ENCODE measurements around the gene AGPAT4. TPM values are rescaled to one million over a fixed set of nuclear protein-coding genes. Genes with fewer than 3 reads are reported as not detected.

Gene AGPAT4, protein sequence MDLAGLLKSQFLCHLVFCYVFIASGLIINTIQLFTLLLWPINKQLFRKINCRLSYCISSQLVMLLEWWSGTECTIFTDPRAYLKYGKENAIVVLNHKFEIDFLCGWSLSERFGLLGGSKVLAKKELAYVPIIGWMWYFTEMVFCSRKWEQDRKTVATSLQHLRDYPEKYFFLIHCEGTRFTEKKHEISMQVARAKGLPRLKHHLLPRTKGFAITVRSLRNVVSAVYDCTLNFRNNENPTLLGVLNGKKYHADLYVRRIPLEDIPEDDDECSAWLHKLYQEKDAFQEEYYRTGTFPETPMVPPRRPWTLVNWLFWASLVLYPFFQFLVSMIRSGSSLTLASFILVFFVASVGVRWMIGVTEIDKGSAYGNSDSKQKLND
- polyA plus RNA-seq (2013, experiment 1 of 2): 39.5 TPM
- polyA plus RNA-seq (2013, experiment 2 of 2): 38.9 TPM

DNA sequence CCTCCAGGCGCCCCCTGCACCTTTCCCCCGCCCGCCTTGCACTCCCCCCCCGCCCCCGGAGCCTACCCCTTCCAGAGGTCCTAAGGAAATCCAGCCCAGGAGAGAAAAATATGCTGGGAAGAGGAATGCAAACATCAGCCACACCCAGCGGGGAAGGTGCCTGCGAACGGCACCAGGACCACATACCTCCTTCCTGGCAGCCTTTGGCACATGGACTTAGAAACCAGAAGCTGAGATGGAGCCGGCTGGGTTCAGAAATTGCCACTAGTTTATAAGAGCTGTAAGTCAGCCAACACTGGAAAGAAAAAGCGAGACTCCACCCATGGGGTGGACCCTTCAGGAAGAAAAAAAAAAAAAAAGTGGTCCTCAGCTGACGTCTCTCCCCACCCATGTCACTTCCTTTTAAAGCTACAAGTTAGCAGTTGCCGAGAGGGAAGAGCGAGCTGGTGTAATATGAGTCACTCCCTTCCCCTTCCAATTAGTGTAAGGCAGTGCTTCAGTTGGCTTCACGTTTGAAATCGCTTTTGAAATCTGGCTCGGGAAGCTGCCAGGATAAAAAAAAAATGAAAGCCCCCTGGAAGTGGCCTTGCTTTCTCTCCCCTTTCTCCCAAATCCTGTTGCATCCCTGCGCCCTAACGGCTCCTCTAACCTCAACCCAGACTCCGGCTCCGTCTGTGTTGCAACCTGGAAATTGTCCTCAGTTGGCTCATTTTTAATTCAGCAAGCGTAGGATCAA, at the start of gene AGPAT4:
Gene AGPAT4, minus strand, starts transcription at position 310 of the 736 bp plus-strand sequence. CDS start 41,848 bp downstream, outside the sequence.
- Histone ChIP-seq H2BK12ac (ENCODE audit: low read length) (no peak within 1 kb of the TSS), H3K4me3 (ENCODE audit: low read length in 2 of 2) (peak within 1 kb of the TSS; percentile 69 to 93), H3K18ac (ENCODE audit: low read length) (peak within 1 kb of the TSS; percentile 90), H3K79me1 (ENCODE audit: low read depth, low read length) (no peaks in the 10 kb centered on the region), H4K8ac (ENCODE audit: low read depth, low read length) (no peak within 1 kb of the TSS), H3K27me3 (ENCODE audit: control insufficient read depth in 3 of 3, insufficient read depth in 3 of 3, low read depth in 1 of 3, low read length in 3 of 3) (no peaks in the 10 kb centered on the region), H3K9me3 (replicated peaks in 1 of 2; ENCODE audit: control insufficient read depth in 2 of 2, insufficient read depth in 1 of 2, low read depth in 1 of 2, low read length in 2 of 2) (no peaks in the 10 kb centered on the region), H4K91ac (ENCODE audit: low read depth, low read length, poor library complexity) (no peak within 1 kb of the TSS), H3K23ac (ENCODE audit: low read depth, low read length, poor library complexity) (no peak within 1 kb of the TSS), H2BK15ac (ENCODE audit: low read length) (no peak within 1 kb of the TSS), H2BK120ac (ENCODE audit: low read depth, low read length) (no peak within 1 kb of the TSS), H3K36me3 (replicated peaks in 1 of 2; ENCODE audit: control insufficient read depth in 2 of 2, insufficient read depth in 2 of 2, low read length in 2 of 2) (peaks cover 0 to 22% of the 10 kb centered on the region in 2 donors), H2AFZ (ENCODE audit: low read length) (peak within 1 kb of the TSS; percentile 87), H3K27ac (replicated peaks; ENCODE audit: low read length) (peak within 1 kb of the TSS; percentile 99), H3K4me1 (ENCODE audit: control insufficient read depth in 2 of 2, insufficient read depth in 1 of 2, low read depth in 1 of 2, low read length in 2 of 2) (peaks cover 10 to 13% of the 10 kb centered on the region in 2 donors), H3K4ac (ENCODE audit: low read length) (no peak within 1 kb of the TSS), H2AK5ac (ENCODE audit: low read depth, low read length) (no peak within 1 kb of the TSS), H3K9ac (ENCODE audit: low read depth, low read length, poor library complexity) (no peak within 1 kb of the TSS), H3K14ac (ENCODE audit: low read length) (no peak within 1 kb of the TSS), H3K4me2 (ENCODE audit: insufficient read depth, low read length, poor library complexity, severe bottlenecking) (peak within 1 kb of the TSS; percentile 50), H2BK5ac (ENCODE audit: low read length) (no peak within 1 kb of the TSS)
- no CpG with 5 or more reads among the region's 21 CpGs for WGBS, 2 donors (ENCODE audit: extremely low coverage in 2 of 2, insufficient read length in 2 of 2, insufficient replicate concordance in 1 of 2)
- DNase-seq (ENCODE audit: low spot score): peak; percentile 91

DNA sequence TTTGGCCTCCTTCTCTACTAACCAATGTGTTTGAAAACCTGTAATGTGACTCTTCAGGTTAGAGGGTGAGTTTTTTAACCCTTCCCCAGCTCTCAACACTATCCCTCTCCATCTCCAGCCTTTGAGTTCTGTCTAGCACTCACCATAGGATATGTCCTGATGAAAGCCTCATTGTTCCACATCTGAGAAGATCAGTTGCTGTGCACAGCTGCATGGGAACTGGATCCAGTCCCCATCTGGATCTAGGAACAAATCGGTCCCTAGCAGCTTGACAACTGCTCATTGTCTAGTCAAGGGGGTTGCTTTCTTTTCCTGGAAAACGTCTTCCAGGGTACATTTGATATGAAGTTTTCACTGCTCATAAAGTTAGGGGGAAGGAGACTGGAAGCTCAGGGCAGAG, 45.4 kb upstream of the AGPAT4 start:
- Histone ChIP-seq H2BK12ac (ENCODE audit: low read length) (peak overlapping the region; percentile 14), H3K23ac (ENCODE audit: low read depth, low read length, poor library complexity) (no peak overlapping the region), H4K91ac (ENCODE audit: low read depth, low read length, poor library complexity) (no peak overlapping the region), H3K9ac (ENCODE audit: low read depth, low read length, poor library complexity) (no peak overlapping the region), H3K9me3 (replicated peaks in 1 of 2; ENCODE audit: control insufficient read depth in 2 of 2, insufficient read depth in 1 of 2, low read depth in 1 of 2, low read length in 2 of 2) (no peaks in the 10 kb centered on the region), H3K79me1 (ENCODE audit: low read depth, low read length) (no peaks in the 10 kb centered on the region), H3K27me3 (ENCODE audit: control insufficient read depth in 3 of 3, insufficient read depth in 3 of 3, low read depth in 1 of 3, low read length in 3 of 3) (no peaks in the 10 kb centered on the region), H3K4me3 (ENCODE audit: low read length in 2 of 2) (no peak overlapping the region), H3K14ac (ENCODE audit: low read length) (no peak overlapping the region), H3K27ac (replicated peaks; ENCODE audit: low read length) (no peak overlapping the region), H3K4me2 (ENCODE audit: insufficient read depth, low read length, poor library complexity, severe bottlenecking) (no peak overlapping the region), H4K8ac (ENCODE audit: low read depth, low read length) (no peak overlapping the region), H3K4ac (ENCODE audit: low read length) (no peak overlapping the region), H3K18ac (ENCODE audit: low read length) (peak overlapping the region; percentile 5), H3K36me3 (replicated peaks in 1 of 2; ENCODE audit: control insufficient read depth in 2 of 2, insufficient read depth in 2 of 2, low read length in 2 of 2) (no peaks in the 10 kb centered on the region), H2BK5ac (ENCODE audit: low read length) (no peak overlapping the region), H2AK5ac (ENCODE audit: low read depth, low read length) (no peak overlapping the region), H2AFZ (ENCODE audit: low read length) (no peak overlapping the region), H2BK15ac (ENCODE audit: low read length) (no peak overlapping the region), H3K4me1 (ENCODE audit: control insufficient read depth in 2 of 2, insufficient read depth in 1 of 2, low read depth in 1 of 2, low read length in 2 of 2) (peaks cover 8 to 9% of the 10 kb centered on the region in 2 donors), H2BK120ac (ENCODE audit: low read depth, low read length) (no peak overlapping the region)
- WGBS, 2 donors (ENCODE audit: extremely low coverage in 2 of 2, insufficient read length in 2 of 2, insufficient replicate concordance in 1 of 2): no CpG with 5 or more reads among the region's 2 CpGs
- no peak for DNase-seq (ENCODE audit: low spot score)

DNA sequence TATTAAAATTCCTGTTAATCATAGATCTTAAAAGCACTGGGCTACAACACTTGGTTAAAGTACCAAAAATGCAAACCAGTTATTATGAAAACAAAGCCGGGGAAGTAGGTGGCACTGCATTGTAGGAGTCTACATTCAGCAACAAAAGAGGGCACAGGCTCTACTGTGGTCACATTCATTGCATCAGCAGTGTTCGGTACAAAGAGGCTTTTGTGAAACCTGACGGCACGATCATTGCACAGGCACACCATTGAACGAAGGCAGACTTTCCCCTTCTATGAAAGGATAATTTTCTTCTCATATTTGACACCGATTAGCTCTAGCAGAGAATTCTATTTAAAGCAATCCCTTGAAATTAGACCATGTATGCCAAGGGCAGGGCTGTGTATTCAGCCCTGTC, 44.6 kb upstream of the AGPAT4 start:
- Histone ChIP-seq H3K79me1 (ENCODE audit: low read depth, low read length) (no peaks in the 10 kb centered on the region), H3K14ac (ENCODE audit: low read length) (no peak overlapping the region), H4K8ac (ENCODE audit: low read depth, low read length) (no peak overlapping the region), H3K27me3 (ENCODE audit: control insufficient read depth in 3 of 3, insufficient read depth in 3 of 3, low read depth in 1 of 3, low read length in 3 of 3) (no peaks in the 10 kb centered on the region), H2BK15ac (ENCODE audit: low read length) (no peak overlapping the region), H3K36me3 (replicated peaks in 1 of 2; ENCODE audit: control insufficient read depth in 2 of 2, insufficient read depth in 2 of 2, low read length in 2 of 2) (no peaks in the 10 kb centered on the region), H3K23ac (ENCODE audit: low read depth, low read length, poor library complexity) (no peak overlapping the region), H3K4me2 (ENCODE audit: insufficient read depth, low read length, poor library complexity, severe bottlenecking) (no peak overlapping the region), H3K4me3 (ENCODE audit: low read length in 2 of 2) (no peak overlapping the region), H2AFZ (ENCODE audit: low read length) (no peak overlapping the region), H3K27ac (replicated peaks; ENCODE audit: low read length) (peak overlapping the region; percentile 3), H2BK5ac (ENCODE audit: low read length) (no peak overlapping the region), H3K18ac (ENCODE audit: low read length) (no peak overlapping the region), H3K9me3 (replicated peaks in 1 of 2; ENCODE audit: control insufficient read depth in 2 of 2, insufficient read depth in 1 of 2, low read depth in 1 of 2, low read length in 2 of 2) (no peaks in the 10 kb centered on the region), H4K91ac (ENCODE audit: low read depth, low read length, poor library complexity) (no peak overlapping the region), H2BK12ac (ENCODE audit: low read length) (no peak overlapping the region), H2BK120ac (ENCODE audit: low read depth, low read length) (no peak overlapping the region), H3K9ac (ENCODE audit: low read depth, low read length, poor library complexity) (no peak overlapping the region), H3K4me1 (ENCODE audit: control insufficient read depth in 2 of 2, insufficient read depth in 1 of 2, low read depth in 1 of 2, low read length in 2 of 2) (peaks cover 8 to 9% of the 10 kb centered on the region in 2 donors), H2AK5ac (ENCODE audit: low read depth, low read length) (no peak overlapping the region), H3K4ac (ENCODE audit: low read length) (no peak overlapping the region)
- DNase-seq (ENCODE audit: low spot score): peak; percentile 20
- WGBS, 2 donors (ENCODE audit: extremely low coverage in 2 of 2, insufficient read length in 2 of 2, insufficient replicate concordance in 1 of 2): no CpG with 5 or more reads among the region's 6 CpGs

DNA sequence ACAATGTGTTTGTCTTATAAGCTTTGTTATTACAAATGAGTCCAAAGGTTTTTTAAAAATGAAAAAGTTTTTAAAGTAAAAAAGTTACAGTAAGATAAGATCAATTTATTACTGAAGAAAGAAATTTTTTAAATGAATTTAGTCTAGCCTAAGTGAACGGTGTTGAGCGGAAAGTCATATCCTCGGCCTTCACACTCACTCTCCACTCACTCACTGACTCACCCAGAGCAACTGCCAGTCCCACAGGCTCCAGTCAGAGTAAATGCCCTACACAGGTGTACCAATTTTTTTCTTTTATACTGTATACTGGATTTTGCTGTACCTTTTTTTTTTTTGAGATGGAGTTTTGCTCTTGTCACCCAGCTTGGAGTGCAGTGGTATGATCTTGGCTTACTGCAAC, 42.7 kb upstream of the AGPAT4 start:
- H2BK12ac ChIP-seq (ENCODE audit: low read length): no peak overlapping the region
- no peak overlapping the region for H2BK5ac ChIP-seq (ENCODE audit: low read length)
- no peak overlapping the region for H3K4me2 ChIP-seq (ENCODE audit: insufficient read depth, low read length, poor library complexity, severe bottlenecking)
- H3K4me3 ChIP-seq (ENCODE audit: low read length in 2 of 2): no peak overlapping the region
- no peak overlapping the region for H2AFZ ChIP-seq (ENCODE audit: low read length)
- H2BK120ac ChIP-seq (ENCODE audit: low read depth, low read length): no peak overlapping the region
- H3K27me3 ChIP-seq (ENCODE audit: control insufficient read depth in 3 of 3, insufficient read depth in 3 of 3, low read depth in 1 of 3, low read length in 3 of 3): no peaks in the 10 kb centered on the region
- no peak overlapping the region for H4K91ac ChIP-seq (ENCODE audit: low read depth, low read length, poor library complexity)
- H4K8ac ChIP-seq (ENCODE audit: low read depth, low read length): no peak overlapping the region
- no peak overlapping the region for H2AK5ac ChIP-seq (ENCODE audit: low read depth, low read length)
- no peaks in the 10 kb centered on the region for H3K79me1 ChIP-seq (ENCODE audit: low read depth, low read length)
- no peak for DNase-seq (ENCODE audit: low spot score)
- no peak overlapping the region for H3K18ac ChIP-seq (ENCODE audit: low read length)
- no peak overlapping the region for H3K9ac ChIP-seq (ENCODE audit: low read depth, low read length, poor library complexity)
- H3K4me1 ChIP-seq (ENCODE audit: control insufficient read depth in 2 of 2, insufficient read depth in 1 of 2, low read depth in 1 of 2, low read length in 2 of 2): peaks cover 8 to 9% of the 10 kb centered on the region in 2 donors
- WGBS, 2 donors (ENCODE audit: extremely low coverage in 2 of 2, insufficient read length in 2 of 2, insufficient replicate concordance in 1 of 2): no CpG with 5 or more reads among the region's 3 CpGs
- H3K23ac ChIP-seq (ENCODE audit: low read depth, low read length, poor library complexity): no peak overlapping the region
- H3K14ac ChIP-seq (ENCODE audit: low read length): no peak overlapping the region
- no peak overlapping the region for H3K27ac ChIP-seq (replicated peaks; ENCODE audit: low read length)
- no peak overlapping the region for H3K4ac ChIP-seq (ENCODE audit: low read length)
- no peak overlapping the region for H2BK15ac ChIP-seq (ENCODE audit: low read length)
- H3K9me3 ChIP-seq (replicated peaks in 1 of 2; ENCODE audit: control insufficient read depth in 2 of 2, insufficient read depth in 1 of 2, low read depth in 1 of 2, low read length in 2 of 2): no peaks in the 10 kb centered on the region
- no peaks in the 10 kb centered on the region for H3K36me3 ChIP-seq (replicated peaks in 1 of 2; ENCODE audit: control insufficient read depth in 2 of 2, insufficient read depth in 2 of 2, low read length in 2 of 2)

All from neuronal stem cell (in vitro differentiated cells).